Smooth muscle cell (in vitro differentiated cells): ENCODE results near the gene ZNF428. TPM values are rescaled to one million over a fixed set of nuclear protein-coding genes. Genes with fewer than 3 reads are reported as not detected.

Experiments
- DNase-seq: peaks from one replicate; lab custom pipeline; 2025; ENCODE audit not compliant: unreplicated experiment; lab: John Stamatoyannopoulos, UW
- H2AFZ ChIP-seq: fragments of 200-600 bp; sonication (generic); 2 replicates; pipeline ENCODE4 v1.6.0; 2016; ENCODE audit warnings: antibody characterized with exemption, low read depth, mild to moderate bottlenecking
- H3F3A ChIP-seq: fragments of 200-600 bp; sonication (generic); 2 replicates; pipeline ENCODE4 v1.6.0; 2017; ENCODE audit warnings: antibody characterized with exemption, low read depth
- H3K27ac ChIP-seq: fragments of 200-600 bp; sonication (generic); 2 replicates; pipeline ENCODE4 v1.5.1; 2016; ENCODE audit warnings: low read depth, mild to moderate bottlenecking
- H3K27me3 ChIP-seq: fragments of 200-600 bp; sonication (generic); 2 replicates; pipeline ENCODE4 v1.6.1; 2016; ENCODE audit warnings: low read depth, mild to moderate bottlenecking
- H3K36me3 ChIP-seq: fragments of 200-600 bp; sonication (generic); 2 replicates; pipeline ENCODE4 v1.5.1; 2016; ENCODE audit warnings: low read depth
- H3K4me1 ChIP-seq: fragments of 200-600 bp; sonication (generic); 2 replicates; pipeline ENCODE4 v1.5.1; 2016; ENCODE audit warnings: low read depth
- H3K4me2 ChIP-seq: fragments of 200-600 bp; sonication (generic); 2 replicates; pipeline ENCODE4 v1.6.0; 2016; ENCODE audit warnings: mild to moderate bottlenecking
- H3K4me3 ChIP-seq: fragments of 200-600 bp; sonication (generic); 2 replicates; pipeline ENCODE4 v1.5.1; 2016; ENCODE audit warnings: mild to moderate bottlenecking
- H3K79me2 ChIP-seq: fragments of 200-600 bp; sonication (generic); 2 replicates; pipeline ENCODE4 v1.6.0; 2016; ENCODE audit warnings: low read depth, mild to moderate bottlenecking
- H3K9ac ChIP-seq: fragments of 200-600 bp; sonication (generic); 2 replicates; pipeline ENCODE4 v1.6.0; 2016; ENCODE audit warnings: low read depth
- H3K9me3 ChIP-seq: fragments of 200-600 bp; sonication (generic); replicated peaks from 2 replicates; pipeline ENCODE4 v1.5.1; 2016; ENCODE audit warnings: low read depth
- H4K20me1 ChIP-seq: fragments of 200-600 bp; sonication (generic); 2 replicates; pipeline ENCODE4 v1.6.0; 2016; ENCODE audit warnings: low read depth
- CTCF ChIP-seq: fragments of 200-600 bp; sonication (generic); IDR thresholded peaks from 2 replicates; pipeline ENCODE4 v1.5.1; 2017; ENCODE audit warnings: borderline replicate concordance, mild to moderate bottlenecking, antibody characterized with exemption; ENCODE audit not compliant: insufficient read depth, poor library complexity, severe bottlenecking
- WGBS: methylation state at CpG from one replicate; pipeline ENCODE4 v1.1.7; 2016; ENCODE audit warnings: low lambda C conversion rate; 5-methylcytosine and 5-hydroxymethylcytosine counted together
- polyA plus RNA-seq: library from polyadenylated mRNA; unstranded; fragments of >200 nt; fragmentation: Nextera tagmentation; extraction: Ambion mirVana; gene quantifications from 2 replicates; pipeline ENCODE4 v1.2.1, GENCODE V29; 2016
- total RNA-seq: library from RNA; depleted of rRNA; stranded (reverse); fragments of >200 nt; gene quantifications from 2 replicates; pipeline ENCODE4 v1.2.3, GENCODE V29; 2014

ZNF428 gene
- total and polyA plus RNA-seq, 2 experiments from 2014 or later, result 20.3 to 63.1 TPM

GRCh38 chr19:43667126-43667875 lies 47.9 kb upstream of the ZNF428 start:
- H3K9ac ChIP-seq, result no peak overlapping the region
- H3K9me3 ChIP-seq, result no peaks in the 10 kb centered on the region
- H3K27ac ChIP-seq, result no peak overlapping the region
- no peak for DNase-seq
- H3K4me2 ChIP-seq, result peak overlapping the region; percentile 88
- peak overlapping the region; percentile 55 for H3K4me3 ChIP-seq
- H3K36me3 ChIP-seq, result no peaks in the 10 kb centered on the region
- WGBS, result 66% methylated on average over 26 of the region's 26 CpGs
- peaks cover 5% of the 10 kb centered on the region for H3K4me1 ChIP-seq
- no peaks in the 10 kb centered on the region for H3K79me2 ChIP-seq
- H3F3A ChIP-seq, result peaks cover 7% of the 10 kb centered on the region
- no peak for TF ChIP-seq CTCF
- no peaks in the 10 kb centered on the region for H3K27me3 ChIP-seq
- H2AFZ ChIP-seq, result no peak overlapping the region
- H4K20me1 ChIP-seq, result peaks cover 31% of the 10 kb centered on the region

GRCh38 chr19:43664018-43664417 lies 44.6 kb upstream of the ZNF428 start:
- Histone ChIP-seq H2AFZ (no peak overlapping the region), H3K27me3 (no peaks in the 10 kb centered on the region), H3K4me1 (no peaks in the 10 kb centered on the region), H4K20me1 (peaks cover 31% of the 10 kb centered on the region), H3K9ac (no peak overlapping the region), H3K27ac (no peak overlapping the region), H3F3A (no peaks in the 10 kb centered on the region), H3K36me3 (peaks cover 11% of the 10 kb centered on the region), H3K4me3 (no peak overlapping the region), H3K9me3 (no peaks in the 10 kb centered on the region), H3K4me2 (no peak overlapping the region), H3K79me2 (no peaks in the 10 kb centered on the region)
- no peak for DNase-seq
- no peak for TF ChIP-seq CTCF
- 83% methylated on average over 7 of the region's 7 CpGs for WGBS

GRCh38 chr19:43662487-43662886 lies 43.1 kb upstream of the ZNF428 start:
- no peaks in the 10 kb centered on the region for H3K79me2 ChIP-seq
- no peak overlapping the region for H3K9ac ChIP-seq
- no peak overlapping the region for H3K27ac ChIP-seq
- H3K4me2 ChIP-seq, result no peak overlapping the region
- 96% methylated on average over 6 of the region's 6 CpGs for WGBS
- peaks cover 18% of the 10 kb centered on the region for H3K36me3 ChIP-seq
- H3K9me3 ChIP-seq, result no peaks in the 10 kb centered on the region
- no peak for DNase-seq
- H3K4me3 ChIP-seq, result no peak overlapping the region
- H3K4me1 ChIP-seq, result no peaks in the 10 kb centered on the region
- peaks cover 25% of the 10 kb centered on the region for H4K20me1 ChIP-seq
- H3F3A ChIP-seq, result no peaks in the 10 kb centered on the region
- H2AFZ ChIP-seq, result no peak overlapping the region
- peak; percentile 27 for TF ChIP-seq CTCF
- no peaks in the 10 kb centered on the region for H3K27me3 ChIP-seq

GRCh38 chr19:43660971-43661360 lies 41.5 kb upstream of the ZNF428 start:
- no peak overlapping the region for H3K27ac ChIP-seq
- H3K36me3 ChIP-seq, result peaks cover 18% of the 10 kb centered on the region
- H4K20me1 ChIP-seq, result peaks cover 17% of the 10 kb centered on the region
- H3K4me3 ChIP-seq, result no peak overlapping the region
- 98% methylated on average over 6 of the region's 6 CpGs for WGBS
- no peak overlapping the region for H2AFZ ChIP-seq
- no peak for TF ChIP-seq CTCF
- H3F3A ChIP-seq, result no peaks in the 10 kb centered on the region
- no peaks in the 10 kb centered on the region for H3K9me3 ChIP-seq
- no peaks in the 10 kb centered on the region for H3K4me1 ChIP-seq
- no peak for DNase-seq
- no peaks in the 10 kb centered on the region for H3K79me2 ChIP-seq
- H3K27me3 ChIP-seq, result no peaks in the 10 kb centered on the region
- H3K4me2 ChIP-seq, result no peak overlapping the region
- no peak overlapping the region for H3K9ac ChIP-seq
